Panc1 (cell line): ENCODE measurements around the gene PTGFRN. TPM values are rescaled to one million over a fixed set of nuclear protein-coding genes. Genes with fewer than 3 reads are reported as not detected.

Experiments
- ATAC-seq: fragments of 200-7000 bp; cut with Tn5 transposase; 2 replicates; pipeline ENCODE4 v1.9.1; 2020; ENCODE audit warnings: mild to moderate bottlenecking, moderate library complexity
- BruUV-seq: library from RNA; stranded (reverse); fragments of 400-500 nt; replicated peaks from 2 replicates; lab custom pipeline; 2021; lab: Mats Ljungman, UMichigan
- CTCF ChIA-PET: fragments of 300-600 bp; sonication (Branson Sonifier 250); formaldehyde crosslinking; loops from one replicate; lab custom pipeline; 2022; ENCODE audit warnings: antibody characterized with exemption; lab: Charles Lee
- POLR2A ChIA-PET: fragments of 300-600 bp; sonication (Branson Sonifier 250); formaldehyde crosslinking; loops from one replicate; lab custom pipeline; 2022; ENCODE audit warnings: antibody characterized with exemption; lab: Charles Lee
- DNase-seq: peaks from one replicate; pipeline ENCODE4 v3.0.0-alpha.2; 2010; ENCODE audit warnings: low read depth, low spot score
- H3K27ac ChIP-seq: 2 replicates; pipeline ENCODE4 v1.5.1; 2011; ENCODE audit warnings: mild to moderate bottlenecking, low read length, inconsistent platforms
- H3K27me3 ChIP-seq: fragments of 200-500 bp; sonication (Bioruptor generic); 2 replicates; pipeline ENCODE4 v1.6.0; 2014; ENCODE audit warnings: low read length, inconsistent platforms; ENCODE audit not compliant: control insufficient read depth, insufficient read depth
- H3K36me3 ChIP-seq: fragments of 200-500 bp; sonication (Bioruptor generic); 2 replicates; pipeline ENCODE4 v1.5.1; 2014; ENCODE audit warnings: inconsistent platforms, mild to moderate bottlenecking, low read length, moderate library complexity; ENCODE audit not compliant: control insufficient read depth, insufficient read depth
- H3K4me1 ChIP-seq: 2 replicates; pipeline ENCODE4 v1.5.1; 2011; ENCODE audit warnings: inconsistent platforms, mild to moderate bottlenecking, low read length, moderate library complexity; ENCODE audit not compliant: control insufficient read depth, insufficient read depth
- H3K4me3 ChIP-seq, 2 experiments: 2 replicates each; pipeline ENCODE4 v1.5.1; 2011 to 2012; ENCODE audit warnings: low read depth in 2 of 2, low read length in 2 of 2, mild to moderate bottlenecking in 2 of 2, inconsistent platforms in 1 of 2, moderate library complexity in 1 of 2
- H3K9me3 ChIP-seq: fragments of 200-500 bp; sonication (Bioruptor generic); 2 replicates; pipeline ENCODE4 v1.5.1; 2014; ENCODE audit warnings: low read depth, mild to moderate bottlenecking, inconsistent platforms, low read length, moderate library complexity; ENCODE audit not compliant: control insufficient read depth, insufficient read depth
- CTCF ChIP-seq: fragments of 450-650 bp; IDR thresholded peaks from 2 replicates; pipeline ENCODE4 v1.5.1; 2017; ENCODE audit warnings: mild to moderate bottlenecking
- POLR2AphosphoS5 ChIP-seq: IDR thresholded peaks from 2 replicates; pipeline ENCODE4 v1.6.1; 2012; ENCODE audit warnings: mild to moderate bottlenecking, low read depth, low read length, moderate library complexity
- REST ChIP-seq, 2 experiments: IDR thresholded peaks; 2 replicates each; pipeline ENCODE4 v1.6.1; 2011 to 2012; ENCODE audit warnings: low read depth in 2 of 2, control low read depth in 1 of 2, low read length in 1 of 2, mild to moderate bottlenecking in 1 of 2, moderate library complexity in 1 of 2; ENCODE audit not compliant: insufficient read depth in 1 of 2
- SIN3A ChIP-seq: IDR thresholded peaks from 2 replicates; pipeline ENCODE4 v1.6.1; 2012; ENCODE audit warnings: low read depth, mild to moderate bottlenecking, low read length, moderate library complexity, borderline replicate concordance; ENCODE audit not compliant: insufficient read depth
- TCF7L2 ChIP-seq: IDR thresholded peaks from 2 replicates; pipeline ENCODE4 v1.6.1; 2011; ENCODE audit warnings: mild to moderate bottlenecking, low read depth, low read length, inconsistent platforms
- in situ Hi-C: cut with HindIII; loops from 2 replicates; pipeline ENCODE4 v1.10.0; 2016; ENCODE audit warnings: low sequenced_read_pairs, low pct_unique_long_range_greater_than_20kb
- intact Hi-C: fragments of 100-400 bp; cut with micrococcal nuclease; formaldehyde crosslinking; loops from one replicate; pipeline ENCODE4 v1.10.0; 2022; ENCODE audit not compliant: unreplicated experiment
- total RNA-seq: library from RNA; stranded (reverse); gene quantifications from one replicate; pipeline ENCODE4 v1.2.1, GENCODE V29; 2021; ENCODE audit not compliant: unreplicated experiment

The PTGFRN gene
- total RNA-seq, 1 experiment from 2014 or later = 5.2 TPM

GRCh38 chr1:116871779-116872146 is 38.0 kb upstream of the PTGFRN start:
- Histone ChIP-seq H3K27me3 (no peaks in the 10 kb centered on the region), H3K9me3 (no peaks in the 10 kb centered on the region), H3K4me3 (no peak overlapping the region), H3K27ac (no peak overlapping the region), H3K36me3 (no peaks in the 10 kb centered on the region), H3K4me1 (no peaks in the 10 kb centered on the region)
- ATAC-seq = no peak
- in situ Hi-C loops (no loop called here), intact Hi-C loops (no loop called here)
- no TSS peak for BruUV-seq
- no peak for DNase-seq
- TF ChIP-seq CTCF (no peak), REST (IDR thresholded peaks at IDR 0.05; ENCODE audit: insufficient read depth in 1 of 2, low read depth in 2 of 2, low read length in 1 of 2) (no peak), SIN3A (no peak), POLR2AphosphoS5 (no peak), TCF7L2 (no peak)
- CTCF ChIA-PET = no interaction called here
- POLR2A ChIA-PET = no interaction called here

- intact Hi-C loops (no loop called here), in situ Hi-C loops (no loop called here)
- Histone ChIP-seq H3K27ac (no peak overlapping the region), H3K4me3 (no peak overlapping the region), H3K27me3 (no peaks in the 10 kb centered on the region), H3K4me1 (peaks cover 3% of the 10 kb centered on the region), H3K36me3 (no peaks in the 10 kb centered on the region), H3K9me3 (no peaks in the 10 kb centered on the region)
- no peak for DNase-seq
- ATAC-seq = no peak
- POLR2A ChIA-PET = no interaction called here
- BruUV-seq = no TSS peak
- CTCF ChIA-PET = no interaction called here
- TF ChIP-seq REST (IDR thresholded peaks at IDR 0.05; ENCODE audit: insufficient read depth in 1 of 2, low read depth in 2 of 2, low read length in 1 of 2) (no peak), POLR2AphosphoS5 (no peak), CTCF (no peak), SIN3A (no peak), TCF7L2 (no peak)
These were observed 35.9 kb upstream of the PTGFRN start for GRCh38 chr1:116873680-116874271.
